HepG2 (cell line): ENCODE measurements around the gene POC1A. TPM values are rescaled to one million over a fixed set of nuclear protein-coding genes. Genes with fewer than 3 reads are reported as not detected.
A peak's percentile ranks its signal among the peaks of the same experiment; 100 is the strongest.

Experiments used
- ARNTL ChIP-seq: sonication (generic); formaldehyde crosslinking; IDR thresholded peaks from 2 replicates; pipeline ENCODE4 v1.4.0; 2020; ENCODE audit warnings: mild to moderate bottlenecking, missing genetic modification reagents
- ATM ChIP-seq: fragments of 450-650 bp; IDR thresholded peaks from 2 replicates; pipeline ENCODE4 v1.7.1; 2017; ENCODE audit warnings: mild to moderate bottlenecking, borderline replicate concordance
- DNMT3B ChIP-seq: conservative IDR thresholded peaks from 2 replicates; pipeline ENCODE4 v1.6.1; 2016; ENCODE audit warnings: missing biosample characterization, control low read depth
- HMGA1 ChIP-seq: sonication (generic); formaldehyde crosslinking; conservative IDR thresholded peaks from 2 replicates; pipeline ENCODE4 v1.4.0; 2020; ENCODE audit warnings: missing genetic modification reagents
- JUN ChIP-seq: sonication (generic); formaldehyde crosslinking; IDR thresholded peaks from 2 replicates; pipeline ENCODE4 v1.4.0; 2020; ENCODE audit warnings: mild to moderate bottlenecking, missing genetic modification reagents
- KDM3A ChIP-seq: IDR thresholded peaks from 2 replicates; pipeline ENCODE4 v1.6.1; 2018; ENCODE audit warnings: low read depth, missing compliant biosample characterization
- MLLT10 ChIP-seq: sonication (generic); formaldehyde crosslinking; IDR thresholded peaks from 2 replicates; pipeline ENCODE4 v1.4.0; 2020; ENCODE audit warnings: missing genetic modification reagents
- RFX5 ChIP-seq: IDR thresholded peaks from 2 replicates; pipeline ENCODE4 v1.6.1; 2011; ENCODE audit warnings: low read depth, low read length, improper control_type of control experiment
- SIN3B ChIP-seq: fragments of 150-350 bp; IDR thresholded peaks from 2 replicates; pipeline ENCODE4 v1.6.1; 2014; ENCODE audit warnings: low read length
- SRSF9 ChIP-seq: fragments of 200-400 bp; formaldehyde crosslinking; IDR thresholded peaks from 2 replicates; pipeline ENCODE4 v1.6.1; 2018; ENCODE audit warnings: borderline replicate concordance, mild to moderate bottlenecking, low read depth, low read length; ENCODE audit not compliant: insufficient read depth, poor library complexity, severe bottlenecking
- ZBTB37 ChIP-seq: sonication (generic); formaldehyde crosslinking; IDR thresholded peaks from 2 replicates; pipeline ENCODE4 v1.4.0; 2020; ENCODE audit warnings: mild to moderate bottlenecking, missing genetic modification reagents
- ZNF17 ChIP-seq: sonication (generic); formaldehyde crosslinking; IDR thresholded peaks from 2 replicates; pipeline ENCODE4 v1.5.0; 2020; ENCODE audit warnings: mild to moderate bottlenecking, missing genetic modification reagents
- ZNF407 ChIP-seq: sonication (generic); formaldehyde crosslinking; IDR thresholded peaks from one replicate; pipeline ENCODE4 v1.5.1; 2020; ENCODE audit warnings: mild to moderate bottlenecking, missing genetic modification reagents; ENCODE audit errors: not compliant biosample characterization
- ZNF451 ChIP-seq: sonication (generic); formaldehyde crosslinking; IDR thresholded peaks from 2 replicates; pipeline ENCODE4 v1.5.0; 2020; ENCODE audit warnings: mild to moderate bottlenecking, missing genetic modification reagents
- ZNF724P ChIP-seq: sonication (generic); formaldehyde crosslinking; IDR thresholded peaks from 2 replicates; pipeline ENCODE4 v1.8.0; 2022; ENCODE audit warnings: missing genetic modification reagents, borderline replicate concordance
- ZNF772 ChIP-seq: sonication (generic); formaldehyde crosslinking; IDR thresholded peaks from 2 replicates; pipeline ENCODE4 v1.5.0; 2020; ENCODE audit warnings: mild to moderate bottlenecking, missing genetic modification reagents
- ZNF775 ChIP-seq: sonication (generic); formaldehyde crosslinking; IDR thresholded peaks from 2 replicates; pipeline ENCODE4 v1.4.0; 2020; ENCODE audit warnings: missing genetic modification reagents, mild to moderate bottlenecking, moderate library complexity, borderline replicate concordance
- ZUFSP ChIP-seq: sonication (generic); formaldehyde crosslinking; IDR thresholded peaks from 2 replicates; pipeline ENCODE4 v1.9.0; 2021; ENCODE audit warnings: missing genetic modification reagents, mild to moderate bottlenecking, borderline replicate concordance
- polyA plus RNA-seq, 8 experiments: library from polyadenylated mRNA; depleted of rRNA in 3 of 8; stranded (reverse) in 7 of 8; unstranded in 1 of 8; fragments of >200 nt; fragmentation: Illumina TruSeq in 4 of 8; extraction: Trizol in 4 of 8; gene quantifications; 2 replicates each; pipeline versions ENCODE4 v1.2.1 to v1.2.3, GENCODE V29; 2011 to 2016; ENCODE audit warnings: low read depth in 4 of 8, missing spikeins in 1 of 8, mixed read lengths in 1 of 8; ENCODE audit not compliant: insufficient read depth in 1 of 8
- total RNA-seq, 5 experiments: library from RNA; depleted of rRNA; stranded (reverse); fragments of >200 nt; fragmentation: Illumina TruSeq; extraction: Trizol; gene quantifications; 2 replicates each; pipeline ENCODE4 v1.2.3, GENCODE V29; 2016; ENCODE audit warnings: low read depth in 1 of 5

Gene POC1A
- total and polyA plus RNA-seq, 2 of the 13 experiments (the other 11 are each of a cell fraction or from before 2014, with no cell fraction given) = 14.6 to 20.0 TPM

- no peak for TF ChIP-seq HMGA1
- TF ChIP-seq SIN3B = no peak
- no peak for TF ChIP-seq ZBTB37 (CRISPR knock-in tag)
- peak; percentile 47; the same call in 1 of the 2 replicates for TF ChIP-seq ARNTL (CRISPR knock-in tag)
- TF ChIP-seq ZUFSP (CRISPR knock-in tag) = no peak
- no peak for TF ChIP-seq ZNF407 (CRISPR knock-in tag)
- no peak for TF ChIP-seq ZNF17 (CRISPR knock-in tag)
- no peak for TF ChIP-seq ZNF775 (CRISPR knock-in tag)
- TF ChIP-seq RFX5 = no peak
- no peak for TF ChIP-seq SRSF9
- no peak for TF ChIP-seq ATM
- no peak for TF ChIP-seq MLLT10 (CRISPR knock-in tag)
- TF ChIP-seq DNMT3B (CRISPR knock-in tag) = no peak
- no peak for TF ChIP-seq ZNF724P (CRISPR knock-in tag)
- no peak; the same call in 1 of the 2 replicates for TF ChIP-seq KDM3A (CRISPR knock-in tag)
- TF ChIP-seq ZNF451 (CRISPR knock-in tag) = 0 out of 2 replicates have a peak, but pooled peaks have one; percentile 16
- peak; percentile 62; the same call in 1 of the 2 replicates for TF ChIP-seq ZNF772 (CRISPR knock-in tag)
- TF ChIP-seq JUN = 0 out of 2 replicates have a peak, but pooled peaks have one; percentile 18
These were observed 73.1 kb downstream of the POC1A start (continued) for GRCh38 chr3:52080830-52081719.
